ENCODE results near the gene ACACA.

DNA sequence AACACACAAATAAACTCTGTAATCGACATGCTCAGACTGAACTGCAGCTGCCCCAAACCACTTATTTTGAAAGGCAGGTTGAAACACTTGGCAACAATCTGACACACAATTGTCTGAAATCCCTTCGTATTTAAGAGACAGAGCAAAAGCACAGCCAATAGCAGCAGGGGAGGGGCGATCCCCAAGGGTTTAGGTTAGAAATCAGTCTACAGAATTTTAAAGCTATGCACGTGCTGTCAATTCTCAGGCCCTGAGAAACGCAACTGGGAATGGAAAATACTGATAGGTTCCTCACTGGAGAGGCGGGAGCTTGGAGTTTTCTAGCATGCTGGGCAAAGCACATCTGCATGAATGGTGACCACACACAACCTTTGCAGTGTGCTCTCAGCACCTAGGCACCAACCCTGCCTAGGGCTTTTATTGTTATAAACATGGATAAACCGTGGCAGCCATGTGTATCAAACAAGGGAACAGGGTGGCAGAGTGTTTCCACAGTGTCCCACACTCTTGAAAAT lies 289.9 kb downstream of the ACACA start:
- TF ChIP-seq TAF1 (IDR thresholded peaks at IDR 0.05; ENCODE audit: low read depth, low read length) (no peak), POLR2A (IDR thresholded peaks at IDR 0.05; ENCODE audit: low read depth, low read length) (no peak), POLR2AphosphoS5 (IDR thresholded peaks at IDR 0.05; ENCODE audit: low read depth, low read length) (no peak), SPI1 (IDR thresholded peaks at IDR 0.05; ENCODE audit: low read depth, low read length) (no peak), POU2F2 (IDR thresholded peaks at IDR 0.05; ENCODE audit: low read depth, low read length) (no peak)

Measured in GM12891 (cell line).